ENCODE results near the gene ANKRD33B. TPM values are rescaled to one million over a fixed set of nuclear protein-coding genes. Genes with fewer than 3 reads are reported as not detected.
"Not testable (repeated sequence)": the region's sequence is repeated elsewhere in the genome, so short reads cannot be mapped to it uniquely, and the experiment has no call there.

ANKRD33B gene
- total RNA-seq, 1 experiment from 2014 or later: 3.1 TPM

- POLR2A ChIA-PET: no interaction called here
Observed at GRCh38 chr5:10573487-10574145, 9.7 kb downstream of the ANKRD33B start.

GRCh38 chr5:10574879-10575278, 11.0 kb downstream of the ANKRD33B start:
- BruUV-seq (replicated peaks); H3K27ac Mint-ChIP-seq (ENCODE audit: low read depth, unreplicated experiment); H3K9me3 Mint-ChIP-seq (ENCODE audit: unreplicated experiment); H3K4me1 Mint-ChIP-seq (ENCODE audit: insufficient read depth, unreplicated experiment); H3K36me3 Mint-ChIP-seq (ENCODE audit: insufficient read depth, unreplicated experiment); H3K27me3 Mint-ChIP-seq (ENCODE audit: insufficient read depth, unreplicated experiment); intact Hi-C loops (cut with micrococcal nuclease); DNase-seq (ENCODE audit: unreplicated experiment); H3K4me3 Mint-ChIP-seq (ENCODE audit: unreplicated experiment): not testable (repeated sequence)
- ChIA-PET POLR2A (interaction anchor here (0.9 kb wide), 1 partner anchor 121 kb away, joined by 3 read pairs; no protein-coding TSS in a partner anchor), CTCF (interaction anchor here (1.4 kb wide), 1 partner anchor 53 kb away, joined by 3 read pairs; no protein-coding TSS in a partner anchor)

More at GRCh38 chr5:10573487-10574145, 9.7 kb downstream of the ANKRD33B start:
- intact Hi-C loops (cut with micrococcal nuclease): no loop called here
- Mint-ChIP-seq H3K27me3 (ENCODE audit: insufficient read depth, unreplicated experiment) (no peaks in the 10 kb centered on the region), H3K36me3 (ENCODE audit: insufficient read depth, unreplicated experiment) (no peaks in the 10 kb centered on the region), H3K4me1 (ENCODE audit: insufficient read depth, unreplicated experiment) (no peaks in the 10 kb centered on the region), H3K9me3 (ENCODE audit: unreplicated experiment) (no peaks in the 10 kb centered on the region), H3K27ac (ENCODE audit: low read depth, unreplicated experiment) (no peak overlapping the region), H3K4me3 (ENCODE audit: unreplicated experiment) (no peak overlapping the region)
- TF ChIP-seq CTCF (IDR thresholded peaks at IDR 0.05; ENCODE audit: unreplicated experiment): no peak
- no TSS peak for BruUV-seq (replicated peaks)
- CTCF ChIA-PET: interaction anchor here (0.6 to 0.9 kb wide), 4 partner anchors 11 to 122 kb away, joined by 3 to 4 read pairs (median 3); no protein-coding TSS in a partner anchor
- DNase-seq (ENCODE audit: unreplicated experiment): no peak

- ChIA-PET POLR2A (no interaction called here), CTCF (interaction anchor here (0.6 to 1.4 kb wide), 6 partner anchors 9 to 1805 kb away, joined by 3 to 5 read pairs (median 3); no protein-coding TSS in a partner anchor)
- H3K4me1 Mint-ChIP-seq (ENCODE audit: insufficient read depth, unreplicated experiment): no peaks in the 10 kb centered on the region
- no peaks in the 10 kb centered on the region for H3K36me3 Mint-ChIP-seq (ENCODE audit: insufficient read depth, unreplicated experiment)
- no peaks in the 10 kb centered on the region for H3K9me3 Mint-ChIP-seq (ENCODE audit: unreplicated experiment)
- peak; percentile 10 for TF ChIP-seq CTCF (IDR thresholded peaks at IDR 0.05; ENCODE audit: unreplicated experiment)
- no peaks in the 10 kb centered on the region for H3K27me3 Mint-ChIP-seq (ENCODE audit: insufficient read depth, unreplicated experiment)
- no peak for DNase-seq (ENCODE audit: unreplicated experiment)
- intact Hi-C loops (cut with micrococcal nuclease): no loop called here
- BruUV-seq (replicated peaks): no TSS peak
- H3K27ac Mint-ChIP-seq (ENCODE audit: low read depth, unreplicated experiment): no peak overlapping the region
- H3K4me3 Mint-ChIP-seq (ENCODE audit: unreplicated experiment): no peak overlapping the region
Observed at GRCh38 chr5:10576121-10576789, 12.4 kb downstream of the ANKRD33B start.

- no peak for DNase-seq (ENCODE audit: unreplicated experiment)
- TF ChIP-seq CTCF (IDR thresholded peaks at IDR 0.05; ENCODE audit: unreplicated experiment): no peak
- CTCF ChIA-PET: interaction anchor here (0.7 to 1.3 kb wide), 3 partner anchors 10 to 43 kb away, joined by 3 to 4 read pairs (median 4); no protein-coding TSS in a partner anchor
- intact Hi-C loops (cut with micrococcal nuclease): no loop called here
- Mint-ChIP-seq H3K27ac (ENCODE audit: low read depth, unreplicated experiment) (no peak overlapping the region), H3K36me3 (ENCODE audit: insufficient read depth, unreplicated experiment) (no peaks in the 10 kb centered on the region), H3K4me3 (ENCODE audit: unreplicated experiment) (no peak overlapping the region), H3K4me1 (ENCODE audit: insufficient read depth, unreplicated experiment) (peaks cover under 1% of the 10 kb centered on the region), H3K9me3 (ENCODE audit: unreplicated experiment) (no peaks in the 10 kb centered on the region), H3K27me3 (ENCODE audit: insufficient read depth, unreplicated experiment) (no peaks in the 10 kb centered on the region)
- POLR2A ChIA-PET: no interaction called here
- no TSS peak for BruUV-seq (replicated peaks)
Observed at GRCh38 chr5:10576790-10577189, 12.9 kb downstream of the ANKRD33B start.
